Activated naive CD8-positive, alpha-beta T cell treated with anti-CD3 and anti-CD28 coated beads, Interleukin-2, amount 50 U/mL, for 24 hours (primary cell): ENCODE results near the gene AGO1.
"Not testable (repeated sequence)": the region's sequence is repeated elsewhere in the genome, so short reads cannot be mapped to it uniquely, and the experiment has no call there.

Source experiments
- ATAC-seq: fragments of 150-1000 bp; cut with Tn5 transposase; one replicate; pipeline ENCODE4 v1.10.0; 2021
- DNase-seq: peaks from one replicate; pipeline ENCODE4 v3.0.0; 2021
- H3K27ac Mint-ChIP-seq: one replicate; pipeline ENCODE4 v1.8.0; 2021; ENCODE audit warnings: mild to moderate bottlenecking, mixed read lengths
- H3K27me3 Mint-ChIP-seq: one replicate; pipeline ENCODE4 v1.8.0; 2021; ENCODE audit warnings: mixed read lengths
- H3K36me3 Mint-ChIP-seq: one replicate; pipeline ENCODE4 v1.8.0; 2021; ENCODE audit warnings: low read depth, mixed read lengths
- H3K4me1 Mint-ChIP-seq: one replicate; pipeline ENCODE4 v1.8.0; 2021; ENCODE audit warnings: mixed read lengths
- H3K4me3 Mint-ChIP-seq: one replicate; pipeline ENCODE4 v1.8.0; 2021; ENCODE audit warnings: mild to moderate bottlenecking, moderate library complexity, mixed read lengths
- H3K9me3 Mint-ChIP-seq: one replicate; pipeline ENCODE4 v1.8.0; 2021; ENCODE audit warnings: mixed read lengths

Gene AGO1

GRCh38 chr1:35958558-35958957, 75.5 kb downstream of the AGO1 start:
- no peak overlapping the region for H3K27ac Mint-ChIP-seq
- no peaks in the 10 kb centered on the region for H3K4me1 Mint-ChIP-seq
- H3K36me3 Mint-ChIP-seq = peaks cover 11% of the 10 kb centered on the region

GRCh38 chr1:35959304-35959703, 76.3 kb downstream of the AGO1 start:
- Mint-ChIP-seq H3K9me3 (no peaks in the 10 kb centered on the region), H3K4me1 (peaks cover 2% of the 10 kb centered on the region)
- DNase-seq = no peak

More at GRCh38 chr1:35958558-35958957, 75.5 kb downstream of the AGO1 start:
- Mint-ChIP-seq H3K9me3 (no peaks in the 10 kb centered on the region), H3K27me3 (no peaks in the 10 kb centered on the region), H3K4me3 (no peak overlapping the region)
- ATAC-seq = no peak
- DNase-seq = no peak

GRCh38 chr1:35962952-35963351, 79.9 kb downstream of the AGO1 start:
- no peak for ATAC-seq
- Mint-ChIP-seq H3K36me3 (peaks cover 7% of the 10 kb centered on the region), H3K4me3 (no peak overlapping the region), H3K27ac (no peak overlapping the region), H3K27me3 (no peaks in the 10 kb centered on the region), H3K4me1 (peaks cover 5% of the 10 kb centered on the region), H3K9me3 (no peaks in the 10 kb centered on the region)
- DNase-seq = no peak

More at GRCh38 chr1:35959304-35959703, 76.3 kb downstream of the AGO1 start:
- Mint-ChIP-seq H3K4me3 (no peak overlapping the region), H3K27me3 (no peaks in the 10 kb centered on the region), H3K36me3 (peaks cover 8% of the 10 kb centered on the region), H3K27ac (no peak overlapping the region)
- no peak for ATAC-seq

- H3K27me3 Mint-ChIP-seq, H3K4me1 Mint-ChIP-seq, H3K9me3 Mint-ChIP-seq, H3K4me3 Mint-ChIP-seq, ATAC-seq, H3K27ac Mint-ChIP-seq, DNase-seq: not testable (repeated sequence)
- H3K36me3 Mint-ChIP-seq = peaks cover 18% of the 10 kb centered on the region
Observed at GRCh38 chr1:35964277-35964676, 81.3 kb downstream of the AGO1 start.

- DNase-seq = no peak
- H3K27me3 Mint-ChIP-seq = no peaks in the 10 kb centered on the region
Observed at GRCh38 chr1:35968396-35968795, 85.4 kb downstream of the AGO1 start.

GRCh38 chr1:35971601-35972000, 88.6 kb downstream of the AGO1 start:
- peaks cover 8% of the 10 kb centered on the region for H3K4me1 Mint-ChIP-seq
- no peak overlapping the region for H3K27ac Mint-ChIP-seq
- ATAC-seq (no peak), DNase-seq (no peak)
- no peaks in the 10 kb centered on the region for H3K9me3 Mint-ChIP-seq
- H3K4me3 Mint-ChIP-seq = no peak overlapping the region
- no peaks in the 10 kb centered on the region for H3K27me3 Mint-ChIP-seq
- H3K36me3 Mint-ChIP-seq = peaks cover 38% of the 10 kb centered on the region

More at GRCh38 chr1:35968396-35968795, 85.4 kb downstream of the AGO1 start:
- Mint-ChIP-seq H3K4me3 (no peak overlapping the region), H3K4me1 (peaks cover 5% of the 10 kb centered on the region), H3K36me3 (peaks cover 23% of the 10 kb centered on the region), H3K27ac (no peak overlapping the region), H3K9me3 (no peaks in the 10 kb centered on the region)
- no peak for ATAC-seq

GRCh38 chr1:35972631-35973030, 89.6 kb downstream of the AGO1 start:
- not testable (repeated sequence) for DNase-seq, ATAC-seq, H3K4me3 Mint-ChIP-seq, H3K9me3 Mint-ChIP-seq, H3K27ac Mint-ChIP-seq, H3K27me3 Mint-ChIP-seq, H3K4me1 Mint-ChIP-seq
- H3K36me3 Mint-ChIP-seq = peaks cover 38% of the 10 kb centered on the region

GRCh38 chr1:35980090-35980489, 97.1 kb downstream of the AGO1 start:
- no peak for ATAC-seq
- Mint-ChIP-seq H3K27me3 (no peaks in the 10 kb centered on the region), H3K4me3 (no peak overlapping the region), H3K27ac (no peak overlapping the region), H3K9me3 (no peaks in the 10 kb centered on the region), H3K36me3 (peaks cover 19% of the 10 kb centered on the region), H3K4me1 (no peaks in the 10 kb centered on the region)
- DNase-seq = no peak
